HEK293T (cell line): ENCODE results near the gene PMVK.

Experiments used
- BHLHE40 ChIP-seq: fragments of 450-650 bp; IDR thresholded peaks from 2 replicates; pipeline ENCODE4 v1.6.1; 2016; ENCODE audit warnings: mild to moderate bottlenecking, moderate library complexity, borderline replicate concordance
- FOXA1 ChIP-seq: fragments of 450-650 bp; IDR thresholded peaks from 2 replicates; pipeline ENCODE4 v1.6.1; 2016; ENCODE audit warnings: mild to moderate bottlenecking
- SP1 ChIP-seq: fragments of 450-650 bp; IDR thresholded peaks from 2 replicates; pipeline ENCODE4 v1.6.1; 2017

DNA sequence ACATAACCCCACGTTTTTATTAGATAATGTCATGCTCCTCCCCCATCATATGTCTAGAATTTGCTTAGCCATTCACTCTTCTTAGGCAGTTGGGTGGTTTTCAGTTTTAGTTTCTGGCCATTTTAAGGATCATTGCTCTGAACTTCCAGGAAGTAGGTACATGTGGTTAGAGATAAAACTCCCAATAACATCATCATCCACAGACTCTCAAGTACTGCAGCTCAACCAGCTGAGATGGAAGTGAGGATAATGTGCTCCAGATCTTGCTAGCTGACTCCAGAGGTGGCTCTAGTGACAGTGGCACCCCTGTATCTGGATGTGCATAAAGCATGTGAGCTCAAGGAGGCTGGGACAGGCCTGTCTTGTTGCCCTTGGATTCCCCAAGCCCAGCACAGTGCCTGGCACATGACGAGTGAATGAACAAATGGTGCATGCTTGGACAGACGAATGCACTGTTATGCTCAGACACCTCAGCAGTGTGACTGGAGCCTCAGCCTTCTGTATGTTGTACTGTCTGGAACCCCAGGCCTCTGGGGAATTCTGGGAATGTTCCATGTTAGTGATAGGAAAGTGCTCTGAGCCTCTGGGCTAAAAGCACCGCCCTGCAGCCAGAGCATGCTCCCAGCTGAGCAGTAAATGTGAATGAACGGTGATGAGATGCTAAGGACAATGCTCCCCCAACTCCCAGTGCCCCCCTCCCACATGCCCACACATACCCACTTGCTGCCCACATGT is 50.1 kb downstream of the PMVK start:
- no peak for TF ChIP-seq SP1
- no peak for TF ChIP-seq FOXA1
- no peak for TF ChIP-seq BHLHE40
